COLO668 (cell line): Measurements from ENCODE around the gene CDNF.
"Not testable (repeated sequence)": the region's sequence is repeated elsewhere in the genome, so short reads cannot be mapped to it uniquely, and the experiment has no call there.

ENCODE experiments used
- DNase-seq: peaks from one replicate; lab custom pipeline; 2025; ENCODE audit not compliant: unreplicated experiment; lab: John Stamatoyannopoulos, UW

CDNF gene

GRCh38 chr10:14837757-14838581, at the start of gene CDNF, which contains the start of the genes HSPA14 and MSANTD7:
Gene CDNF, minus strand, starts transcription at chr10:14838037. Its CDS starts 91 bp downstream, at chr10:14837946.
Gene HSPA14, plus strand, starts transcription at chr10:14838306. Its CDS starts 97 bp downstream, at chr10:14838403.
Gene MSANTD7, plus strand, starts transcription at chr10:14838306. Its CDS starts 3,979 bp downstream, at chr10:14842285.
- peak; percentile 96 for DNase-seq

GRCh38 chr10:14884082-14884481, 46.2 kb upstream of the CDNF start:
- DNase-seq, result no peak

DNA sequence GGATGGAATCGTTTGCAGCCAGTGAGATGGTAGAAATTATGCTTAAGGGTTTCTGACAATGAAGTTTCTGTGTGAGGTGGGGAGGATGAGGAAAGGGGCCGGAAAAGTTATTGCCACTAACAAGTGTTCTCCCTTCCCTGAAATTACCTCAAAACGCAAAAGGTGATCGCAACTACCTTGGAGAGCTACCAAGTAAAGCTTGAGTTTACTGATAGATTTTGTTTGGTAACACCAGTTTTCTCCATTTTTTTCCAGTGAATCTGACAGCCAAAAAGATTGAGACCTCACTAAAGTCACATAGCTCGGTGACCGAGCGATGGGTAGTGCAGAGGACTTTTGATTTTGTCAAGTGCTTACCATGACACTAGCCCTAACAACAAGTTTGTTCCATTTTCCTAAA, 42.4 kb upstream of the CDNF start:
- DNase-seq, result no peak

DNA sequence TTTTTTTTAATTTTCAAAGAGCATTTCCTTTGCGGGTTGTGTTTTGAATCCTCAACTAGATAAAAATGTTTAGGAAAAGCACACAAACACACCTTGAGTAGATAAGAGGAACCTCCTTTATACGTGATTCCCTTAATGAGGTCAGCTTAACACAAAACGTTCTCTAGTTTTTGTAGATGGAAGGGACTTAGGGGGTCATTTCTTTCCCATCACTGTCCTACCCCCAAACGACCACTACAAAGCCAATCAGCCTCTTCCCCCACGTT, 42.0 kb upstream of the CDNF start:
- no peak for DNase-seq

DNA sequence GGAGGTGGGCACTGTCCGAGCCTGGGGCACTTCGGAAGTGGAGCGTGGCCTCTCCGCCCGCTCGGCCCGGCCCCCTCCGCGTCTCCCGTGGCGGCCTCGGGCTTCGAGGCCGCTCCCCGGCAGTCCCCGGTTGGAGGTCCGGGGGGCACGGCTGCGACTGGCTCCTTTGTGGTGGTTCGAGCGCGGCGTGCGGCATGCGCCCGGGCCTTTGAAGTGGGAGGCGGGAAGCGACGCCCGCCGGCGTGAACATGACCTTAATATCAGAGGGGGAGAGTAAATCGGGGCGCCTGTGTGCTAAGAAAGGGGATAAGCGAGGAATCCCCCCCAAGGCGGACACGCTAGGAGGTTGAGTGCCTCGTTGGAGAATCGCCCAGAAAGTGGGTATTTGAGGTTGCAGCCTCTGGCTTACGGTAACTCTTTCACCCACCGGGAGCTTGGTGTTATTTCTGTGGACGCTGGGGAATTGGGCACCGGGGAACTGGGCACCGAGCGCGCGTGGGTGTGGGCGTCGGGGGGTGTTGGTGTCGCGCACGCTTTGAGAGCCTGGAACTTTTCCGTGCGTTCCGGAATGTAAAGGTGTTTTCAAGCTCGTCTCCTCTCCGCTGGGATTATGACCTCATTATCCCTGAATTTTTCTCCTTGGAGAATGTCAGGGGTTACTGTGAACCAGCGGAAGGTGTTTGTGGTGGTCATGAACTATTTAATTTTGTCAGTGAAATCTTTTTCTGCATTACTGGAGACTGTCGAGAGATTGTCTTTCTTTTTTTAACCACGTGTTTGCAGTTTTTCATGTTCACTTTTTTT, 41.5 kb upstream of the CDNF start:
- peak; percentile 44 for DNase-seq

- DNase-seq, result peak; percentile 92
These were observed 40.7 kb upstream of the CDNF start, which contains the start of gene SUV39H2 for GRCh38 chr10:14878266-14879123. Gene SUV39H2, plus strand, starts transcription at chr10:14878866. Its CDS starts 23 bp downstream, at chr10:14878889.

- no peak for DNase-seq
These were observed 38.9 kb upstream of the CDNF start for GRCh38 chr10:14876764-14877163.

DNA sequence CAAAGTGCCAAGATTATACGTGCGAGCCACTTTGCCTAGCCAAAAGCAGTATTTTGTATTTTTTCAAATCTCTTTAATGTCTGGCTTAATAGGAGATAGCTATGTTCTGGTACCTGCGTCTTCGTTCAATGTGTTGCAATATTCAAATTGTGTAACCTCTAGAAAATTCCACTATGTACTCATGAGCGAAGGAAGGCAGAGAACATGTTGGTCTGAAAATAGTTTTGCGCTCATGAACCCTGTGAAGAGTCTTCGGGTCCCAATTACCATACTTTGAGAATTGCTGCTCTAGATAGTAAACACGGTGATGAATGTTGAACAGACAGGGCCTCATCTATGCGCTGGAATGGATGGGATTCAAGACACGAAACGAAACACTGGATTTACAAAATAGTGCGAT, 38.1 kb upstream of the CDNF start:
- DNase-seq, result no peak

- no peak for DNase-seq
These were observed 35.4 kb upstream of the CDNF start for GRCh38 chr10:14873090-14873760.

- DNase-seq, result not testable (repeated sequence)
These were observed 27.0 kb upstream of the CDNF start for GRCh38 chr10:14864871-14865270.

GRCh38 chr10:14864466-14864865, 26.6 kb upstream of the CDNF start:
- not testable (repeated sequence) for DNase-seq

GRCh38 chr10:14860791-14861190, 23.0 kb upstream of the CDNF start:
- DNase-seq, result no peak

DNA sequence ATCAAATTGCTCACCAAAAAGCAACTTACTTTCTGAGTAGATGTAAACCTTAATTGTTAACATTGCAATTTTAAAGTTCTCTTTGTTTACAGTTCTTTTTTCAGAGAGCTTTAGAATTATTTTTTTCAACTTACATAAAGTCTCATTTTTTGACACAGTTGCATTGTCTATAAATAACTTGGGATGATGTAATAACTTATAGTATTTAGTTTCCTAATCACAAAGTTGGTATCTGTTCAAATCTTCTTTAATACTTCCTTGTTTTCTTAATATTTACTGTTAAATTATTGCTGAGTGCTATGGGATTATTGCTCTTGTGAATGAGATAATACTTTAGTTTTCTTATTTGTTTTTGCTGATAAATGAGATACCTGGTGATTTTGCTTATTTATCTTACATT, 21.9 kb upstream of the CDNF start:
- no peak for DNase-seq

DNA sequence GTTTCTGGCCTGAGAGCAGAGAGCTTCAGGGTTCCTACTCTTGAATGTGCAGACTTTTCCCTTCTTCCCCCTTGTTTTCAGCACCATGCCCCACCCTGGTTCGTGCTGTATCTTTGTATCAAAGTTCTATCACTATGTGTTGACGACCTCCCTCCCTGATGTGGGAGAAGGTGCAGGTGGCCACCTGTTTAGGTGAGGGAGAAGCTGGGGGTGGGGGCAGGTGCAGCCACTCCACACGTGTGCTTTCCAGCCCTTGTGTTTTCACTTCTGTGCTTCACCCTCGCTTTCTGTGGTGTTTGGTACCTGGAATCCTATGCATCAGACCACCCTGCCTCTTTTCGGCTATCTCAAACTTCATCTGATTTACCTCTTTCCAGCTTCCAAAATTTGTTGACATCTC, 21.2 kb upstream of the CDNF start:
- DNase-seq, result no peak

- DNase-seq, result no peak
These were observed 20.6 kb upstream of the CDNF start for GRCh38 chr10:14858338-14858960.

DNA sequence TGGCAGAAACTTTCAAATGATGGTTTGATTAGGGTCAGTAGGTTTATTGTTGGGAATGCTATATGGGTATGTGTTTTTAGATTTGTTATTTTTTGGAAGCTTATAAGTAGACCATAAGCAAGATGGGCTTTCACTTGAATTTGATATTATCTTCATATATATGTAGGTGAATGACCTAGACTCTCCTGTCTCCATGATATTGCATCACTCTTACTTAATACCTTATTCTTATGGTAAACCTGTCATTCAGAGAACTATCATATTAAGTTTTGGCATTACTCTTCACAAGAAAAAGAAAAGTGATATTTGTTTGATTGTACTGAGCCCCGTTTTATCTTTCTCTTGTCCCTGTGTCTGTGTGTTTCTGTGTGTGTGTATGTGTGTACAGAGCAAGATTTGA, 17.6 kb upstream of the CDNF start:
- DNase-seq, result no peak

GRCh38 chr10:14852236-14852635, 14.4 kb upstream of the CDNF start:
- DNase-seq, result no peak

- DNase-seq, result no peak
These were observed 7.1 kb upstream of the CDNF start for GRCh38 chr10:14844948-14845347.

DNA sequence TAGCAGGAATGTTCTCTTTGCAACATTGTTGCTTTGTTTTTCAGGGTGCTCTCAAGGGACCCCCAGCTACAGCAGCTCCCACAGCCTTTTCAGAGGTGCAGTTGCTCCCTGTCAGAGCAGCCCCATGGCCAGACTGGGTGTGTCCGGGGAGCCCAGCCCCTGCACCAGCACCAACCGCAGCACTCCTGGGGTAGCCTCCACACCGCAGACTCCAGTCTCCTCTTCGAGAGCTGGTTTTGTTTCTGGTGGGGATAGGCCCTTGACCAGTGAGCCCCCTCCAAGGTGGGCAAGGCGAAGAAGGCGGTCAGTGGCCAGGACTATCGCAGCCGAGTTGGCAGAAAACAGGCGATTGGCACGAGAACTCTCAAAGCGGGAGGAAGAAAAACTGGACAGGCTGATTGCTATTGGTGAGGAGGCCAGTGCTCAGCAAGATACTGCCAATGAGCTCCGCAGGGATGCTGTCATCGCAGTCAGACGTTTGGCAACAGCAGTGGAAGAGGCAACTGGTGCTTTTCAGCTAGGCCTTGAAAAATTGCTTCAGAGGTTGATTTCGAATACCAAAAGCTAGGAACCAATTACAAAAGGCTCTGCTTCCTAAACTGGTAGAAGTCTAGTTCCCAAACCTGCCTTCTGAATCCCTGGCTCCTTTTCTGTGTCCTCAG, 5.6 kb upstream of the CDNF start:
- DNase-seq, result no peak

DNA sequence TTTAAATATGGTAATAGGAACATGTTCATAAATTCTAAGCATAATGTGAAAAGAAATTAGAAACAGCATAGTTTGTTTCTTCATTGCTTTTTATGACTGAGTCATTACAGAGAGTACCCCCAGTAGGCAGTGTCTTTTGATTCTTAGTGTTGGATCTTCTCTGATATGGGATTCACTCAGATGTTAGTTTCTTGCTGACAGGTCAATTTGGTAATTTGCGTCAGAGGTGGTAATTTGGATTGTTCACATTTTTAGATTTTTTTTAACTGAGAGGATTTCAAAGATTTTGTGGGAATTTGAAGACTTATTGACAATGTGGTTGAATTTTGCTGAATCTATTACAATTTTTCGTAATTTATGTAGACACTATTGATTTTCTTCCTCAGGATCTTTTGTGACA, 2.3 kb upstream of the CDNF start:
- no peak for DNase-seq
